Subcutaneous adipose tissue (tissue), 4 donors: Measurements from ENCODE around the gene FGD5. TPM values are rescaled to one million over a fixed set of nuclear protein-coding genes. Genes with fewer than 3 reads are reported as not detected.

Experiments used
- CTCF ChIP-seq: fragments of 450-650 bp; IDR thresholded peaks from one replicate; pipeline ENCODE4 v1.5.1; 2016; ENCODE audit warnings: low read depth, mild to moderate bottlenecking, control low read depth, antibody characterized with exemption, moderate library complexity
- total RNA-seq, 4 donors: library from RNA; depleted of rRNA; stranded (reverse); fragments of >200 nt; gene quantifications; one replicate each; pipeline ENCODE4 v1.1.0, GENCODE V29; 2016

Gene FGD5
- total RNA-seq, 4 donors from 2014 or later, result 18.2 to 62.9 (median 27.6) TPM

DNA sequence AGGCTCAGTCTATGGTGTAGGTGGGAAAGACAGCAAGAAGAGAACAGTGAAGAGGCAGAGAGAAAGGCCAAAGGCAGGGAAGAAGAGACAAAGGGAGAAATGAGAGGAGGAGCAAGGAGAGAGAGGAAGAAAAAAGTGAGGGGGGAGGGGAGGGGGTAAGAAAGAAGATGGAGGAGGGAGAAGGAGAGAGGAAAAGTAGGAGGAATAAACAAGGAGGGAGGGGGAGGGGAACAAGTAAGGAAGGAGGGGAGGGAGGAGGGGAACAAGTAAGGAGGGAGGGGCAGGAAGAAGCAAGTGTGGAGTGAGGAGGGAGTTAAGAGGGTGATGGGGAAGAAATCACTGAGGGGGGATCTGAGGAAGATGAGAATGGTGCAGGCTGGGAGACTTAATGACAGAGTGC is 45.5 kb upstream of the FGD5 start:
- no peak for TF ChIP-seq CTCF

DNA sequence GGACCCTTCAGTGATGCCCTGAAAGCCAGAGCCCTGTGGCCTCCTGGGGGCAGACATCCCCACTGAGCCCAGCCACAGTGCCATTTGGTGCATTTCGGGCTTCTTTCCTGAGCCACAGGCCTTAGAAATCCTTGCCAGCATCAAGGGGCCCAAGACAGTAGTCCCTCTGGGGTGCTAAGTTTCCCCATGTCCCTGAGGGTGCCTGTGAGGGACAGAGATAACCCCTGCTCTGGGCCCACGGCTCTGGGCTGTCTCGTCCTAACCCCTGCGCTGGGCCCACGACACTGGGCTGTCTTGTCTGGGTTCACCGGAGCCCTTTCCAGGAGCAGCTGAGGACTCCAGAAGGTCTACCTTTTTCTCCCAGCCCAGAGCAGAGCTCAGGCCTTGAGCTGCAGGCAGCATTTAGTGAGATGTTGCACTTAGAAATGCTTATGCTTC is 45.1 kb upstream of the FGD5 start:
- TF ChIP-seq CTCF, result no peak

DNA sequence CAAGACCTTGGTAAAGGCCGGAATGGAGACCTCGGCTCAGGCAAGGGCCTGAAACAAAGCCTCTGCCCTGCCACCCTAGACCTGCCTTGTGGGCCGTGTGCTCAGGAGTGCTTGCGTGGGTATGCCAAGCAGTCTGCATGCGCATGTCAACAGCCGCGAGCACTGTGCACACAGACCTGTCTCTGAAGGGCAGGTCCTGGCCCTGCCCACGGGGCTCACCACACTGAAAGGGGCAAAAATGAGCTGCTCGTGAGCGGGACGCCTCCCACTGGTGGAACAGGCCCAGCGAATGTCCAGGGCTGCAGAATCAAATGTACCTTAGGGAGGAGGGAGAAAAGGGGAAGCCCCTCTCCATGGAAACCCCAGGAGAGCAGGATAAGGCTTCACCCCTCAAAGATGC is 44.3 kb upstream of the FGD5 start:
- TF ChIP-seq CTCF, result no peak

- no peak for TF ChIP-seq CTCF
Observed at GRCh38 chr3:14775011-14775410, 43.8 kb upstream of the FGD5 start.

GRCh38 chr3:14775563-14775962 is 43.2 kb upstream of the FGD5 start:
- no peak for TF ChIP-seq CTCF

DNA sequence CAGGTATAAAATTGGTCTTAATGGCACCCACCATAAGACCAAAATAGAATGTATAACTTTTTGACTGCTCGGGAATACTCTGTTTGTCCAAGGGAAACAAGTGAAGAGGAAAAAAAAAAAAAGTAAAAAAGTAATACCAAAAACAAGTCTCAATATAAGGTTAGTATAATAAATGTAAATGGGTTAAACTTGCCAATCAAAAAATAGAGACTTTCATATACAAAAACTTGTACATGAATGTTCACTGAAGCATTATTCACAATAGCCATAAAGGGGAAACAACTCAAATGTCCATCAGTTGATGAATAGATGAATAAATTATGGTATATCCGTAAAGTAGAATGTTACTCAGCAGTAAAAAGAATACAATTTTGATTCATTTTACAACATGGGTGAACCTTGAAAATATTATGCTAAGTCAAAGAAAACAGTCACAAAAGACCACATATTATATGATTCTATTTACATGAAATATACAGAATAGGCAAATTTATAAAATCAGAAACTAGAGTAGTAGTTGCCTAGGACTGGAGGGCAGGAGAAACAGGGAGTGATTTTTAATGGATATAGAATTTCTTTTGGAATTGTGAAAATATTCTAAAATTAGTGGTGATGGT is 39.6 kb upstream of the FGD5 start:
- no peak for TF ChIP-seq CTCF

DNA sequence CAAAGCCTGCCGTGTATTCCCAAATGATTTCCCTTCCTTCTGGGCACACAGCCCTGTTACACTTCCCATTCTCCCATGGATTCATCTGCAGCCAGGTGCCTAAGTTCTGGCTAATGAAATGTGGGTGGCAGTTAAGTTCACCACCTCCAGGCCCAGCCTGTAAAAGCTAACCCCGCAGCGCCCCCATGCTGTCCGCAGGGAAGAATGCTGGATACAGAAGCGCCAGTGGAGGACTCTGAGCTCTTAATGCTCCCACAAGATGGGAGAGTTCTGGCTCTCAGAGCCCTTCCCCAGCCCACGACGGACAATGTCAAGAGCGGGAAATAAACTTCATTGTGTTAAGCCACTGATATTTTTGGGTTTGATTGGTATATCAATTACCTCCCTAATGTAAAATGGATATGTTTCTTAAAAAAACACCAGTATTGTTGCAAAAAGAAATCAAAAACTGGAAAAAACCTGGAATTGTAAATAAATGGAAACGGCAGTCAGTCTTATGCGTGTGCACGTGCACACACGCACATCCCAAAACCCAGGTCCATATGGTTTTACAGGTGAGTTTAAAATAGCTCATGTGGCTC is 37.7 kb upstream of the FGD5 start:
- TF ChIP-seq CTCF, result no peak
